Uterus (tissue), 4 donors: ENCODE data around the gene SNX3. TPM values are rescaled to one million over a fixed set of nuclear protein-coding genes. Genes with fewer than 3 reads are reported as not detected.

Source experiments
- DNase-seq, 2 donors: peaks; one replicate each; pipeline ENCODE4 v3.0.0-alpha.2; 2019 to 2020
- H3K27ac ChIP-seq, 2 donors: fragments of 200-600 bp; sonication (generic); 1 replicate in 1 of 2; 2 replicates in 1 of 2; pipeline ENCODE4 v1.5.1; 2016 to 2018
- H3K27me3 ChIP-seq, 2 donors: fragments of 200-600 bp; sonication (generic); one replicate each; pipeline ENCODE4 v1.5.1; 2018 to 2019; ENCODE audit warnings: control low read depth in 1 of 2
- H3K36me3 ChIP-seq, 2 donors: fragments of 200-600 bp; sonication (generic); one replicate each; pipeline ENCODE4 v1.5.1; 2019; ENCODE audit warnings: control low read depth in 1 of 2
- H3K4me1 ChIP-seq, 2 donors: fragments of 200-600 bp; sonication (generic); one replicate each; pipeline ENCODE4 v1.5.1; 2018 to 2019; ENCODE audit warnings: control low read depth in 1 of 2
- H3K4me3 ChIP-seq, 2 donors: fragments of 200-600 bp; sonication (generic); 1 replicate in 1 of 2; 2 replicates in 1 of 2; pipeline ENCODE4 v1.5.1; 2018 to 2019; ENCODE audit warnings: mild to moderate bottlenecking in 1 of 2
- H3K9me3 ChIP-seq, 2 donors: fragments of 200-600 bp; sonication (generic); one replicate each; pipeline ENCODE4 v1.5.1; 2019; ENCODE audit warnings: control low read depth in 1 of 2
- POLR2A ChIP-seq, 2 donors: fragments of 450-650 bp; IDR thresholded peaks; one replicate each; pipeline ENCODE4 v1.6.1; 2016; ENCODE audit warnings: antibody characterized with exemption in 2 of 2, mild to moderate bottlenecking in 1 of 2, moderate library complexity in 1 of 2
- intact Hi-C: fragments of 100-400 bp; cut with DNase I; formaldehyde crosslinking; loops from one replicate; pipeline ENCODE4 v1.15.1; 2023; ENCODE audit warnings: low total_unique reads
- total RNA-seq, 4 donors: library from RNA; depleted of rRNA in 3 of 4; stranded (reverse); fragments of >200 nt in 3 of 4; gene quantifications; one replicate each; pipeline versions ENCODE4 v1.1.0 to v1.2.4, GENCODE V29; 2014 to 2023
- TF ChIP-seq, protein P1 (sequence below), 4 experiments: fragments of 200-600 bp in 2 of 4; fragments of 450-650 bp in 2 of 4; sonication (generic) in 2 of 4; IDR thresholded peaks; one replicate each; pipeline ENCODE4 v1.5.1; 2016 to 2019; ENCODE audit warnings: antibody characterized with exemption in 4 of 4, mild to moderate bottlenecking in 2 of 4, moderate library complexity in 1 of 4
- donor health status: DM: yes; HTN: yes; CAD: no.

Gene SNX3
- total RNA-seq, 4 donors from 2014 or later = 94.3 to 215 (median 160) TPM

DNA sequence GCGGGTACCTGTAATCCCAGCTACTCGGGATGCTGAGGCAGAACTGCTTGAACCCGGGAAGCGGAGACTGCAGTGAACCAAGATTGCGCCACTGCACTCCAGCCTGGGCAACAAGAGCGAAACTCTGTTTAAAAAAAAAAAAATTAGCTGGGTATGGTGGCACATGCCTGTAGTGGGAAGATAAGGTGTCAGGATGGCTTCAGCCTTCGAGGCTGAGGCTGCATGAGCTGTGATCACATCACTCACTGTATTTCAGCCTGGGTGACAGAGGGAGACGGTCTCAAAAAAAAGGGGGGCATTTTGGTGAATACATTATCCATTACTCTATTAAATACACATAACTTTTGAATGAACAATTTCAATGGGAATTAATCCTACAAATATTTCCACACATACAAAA is 32.4 kb downstream of the SNX3 start:
- H3K36me3 ChIP-seq = no peaks in the 10 kb centered on the region
- H3K27me3 ChIP-seq = no peaks in the 10 kb centered on the region
- H3K4me3 ChIP-seq = no peak overlapping the region
- TF ChIP-seq, protein P1, sequence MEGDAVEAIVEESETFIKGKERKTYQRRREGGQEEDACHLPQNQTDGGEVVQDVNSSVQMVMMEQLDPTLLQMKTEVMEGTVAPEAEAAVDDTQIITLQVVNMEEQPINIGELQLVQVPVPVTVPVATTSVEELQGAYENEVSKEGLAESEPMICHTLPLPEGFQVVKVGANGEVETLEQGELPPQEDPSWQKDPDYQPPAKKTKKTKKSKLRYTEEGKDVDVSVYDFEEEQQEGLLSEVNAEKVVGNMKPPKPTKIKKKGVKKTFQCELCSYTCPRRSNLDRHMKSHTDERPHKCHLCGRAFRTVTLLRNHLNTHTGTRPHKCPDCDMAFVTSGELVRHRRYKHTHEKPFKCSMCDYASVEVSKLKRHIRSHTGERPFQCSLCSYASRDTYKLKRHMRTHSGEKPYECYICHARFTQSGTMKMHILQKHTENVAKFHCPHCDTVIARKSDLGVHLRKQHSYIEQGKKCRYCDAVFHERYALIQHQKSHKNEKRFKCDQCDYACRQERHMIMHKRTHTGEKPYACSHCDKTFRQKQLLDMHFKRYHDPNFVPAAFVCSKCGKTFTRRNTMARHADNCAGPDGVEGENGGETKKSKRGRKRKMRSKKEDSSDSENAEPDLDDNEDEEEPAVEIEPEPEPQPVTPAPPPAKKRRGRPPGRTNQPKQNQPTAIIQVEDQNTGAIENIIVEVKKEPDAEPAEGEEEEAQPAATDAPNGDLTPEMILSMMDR (IDR thresholded peaks at IDR 0.05) = no peak
- no peak for TF ChIP-seq POLR2A (IDR thresholded peaks at IDR 0.05)
- H3K27ac ChIP-seq = no peak overlapping the region
- no peak for DNase-seq
- H3K4me1 ChIP-seq = no peaks in the 10 kb centered on the region
- intact Hi-C loops = no loop called here
- no peaks in the 10 kb centered on the region for H3K9me3 ChIP-seq

DNA sequence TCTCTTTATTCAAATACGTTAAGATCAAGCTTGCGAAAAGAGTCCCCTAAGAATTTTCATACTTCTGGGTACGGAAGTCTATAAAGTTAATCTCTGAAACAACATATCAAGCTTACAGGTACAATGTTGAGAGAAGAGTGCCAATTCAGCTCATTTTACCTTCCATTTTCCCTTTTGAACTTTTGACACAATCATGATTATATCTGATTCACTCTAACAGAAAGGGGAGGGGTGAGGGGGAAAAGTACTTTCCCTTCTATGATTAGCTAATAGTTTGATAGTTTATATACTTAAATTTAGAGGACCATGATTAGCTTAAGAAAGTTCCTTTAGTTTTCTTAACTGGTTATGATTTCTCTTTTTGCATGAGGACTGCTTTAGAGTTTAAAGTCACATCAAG is 33.5 kb downstream of the SNX3 start:
- Histone ChIP-seq H3K4me1 (no peaks in the 10 kb centered on the region), H3K27me3 (no peaks in the 10 kb centered on the region), H3K36me3 (no peaks in the 10 kb centered on the region), H3K9me3 (no peaks in the 10 kb centered on the region), H3K4me3 (no peak overlapping the region), H3K27ac (no peak overlapping the region)
- no peak for DNase-seq
- TF ChIP-seq, protein P1 (IDR thresholded peaks at IDR 0.05) = no peak
- no peak for TF ChIP-seq POLR2A (IDR thresholded peaks at IDR 0.05)
- intact Hi-C loops = no loop called here

DNA sequence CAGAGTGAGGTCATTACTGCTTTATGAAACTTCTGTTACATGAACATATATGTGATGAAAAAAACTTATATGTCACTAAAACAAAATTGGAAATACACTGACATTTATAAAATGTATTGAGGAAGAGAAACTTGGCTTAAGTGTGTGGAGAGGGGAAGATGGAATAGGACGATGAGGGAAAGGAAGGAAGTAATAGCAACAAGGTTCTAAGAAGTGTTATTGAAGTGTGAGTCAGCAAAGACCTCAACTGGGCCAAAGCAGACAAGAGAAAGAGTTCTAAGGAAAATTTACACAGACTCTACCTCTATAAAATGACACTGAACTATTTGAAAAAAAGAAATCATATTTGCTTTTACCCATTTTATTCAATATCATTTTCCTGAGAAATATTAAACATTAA is 38.3 kb downstream of the SNX3 start:
- TF ChIP-seq, protein P1 (IDR thresholded peaks at IDR 0.05) = no peak
- TF ChIP-seq POLR2A (IDR thresholded peaks at IDR 0.05) = no peak
- Histone ChIP-seq H3K27ac (no peak overlapping the region), H3K9me3 (no peaks in the 10 kb centered on the region), H3K4me1 (no peaks in the 10 kb centered on the region), H3K36me3 (no peaks in the 10 kb centered on the region), H3K27me3 (no peaks in the 10 kb centered on the region), H3K4me3 (no peak overlapping the region)
- intact Hi-C loops = no loop called here
- DNase-seq = no peak

DNA sequence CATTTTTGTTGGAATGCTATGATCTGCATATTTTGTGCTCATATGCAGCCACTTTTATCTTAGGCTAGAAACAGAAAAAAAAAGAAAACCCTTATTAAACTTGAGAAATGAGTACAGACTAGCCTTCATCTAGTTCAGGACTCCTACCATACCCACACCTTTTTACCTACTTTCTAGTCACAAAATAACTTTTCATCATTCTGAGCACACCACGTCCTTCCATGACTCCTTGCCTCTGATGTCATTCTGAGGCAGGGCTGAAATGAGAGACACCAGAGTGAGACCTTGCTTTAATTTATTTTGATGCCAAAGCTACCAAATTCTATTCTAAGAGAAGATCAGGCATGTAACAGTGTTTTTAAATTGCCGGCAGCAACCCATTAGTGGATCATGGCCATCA is 38.8 kb downstream of the SNX3 start:
- Histone ChIP-seq H3K36me3 (no peaks in the 10 kb centered on the region), H3K9me3 (no peaks in the 10 kb centered on the region), H3K4me3 (no peak overlapping the region), H3K4me1 (no peaks in the 10 kb centered on the region), H3K27me3 (no peaks in the 10 kb centered on the region), H3K27ac (no peak overlapping the region)
- intact Hi-C loops = no loop called here
- TF ChIP-seq POLR2A (IDR thresholded peaks at IDR 0.05) = no peak
- TF ChIP-seq, protein P1 (IDR thresholded peaks at IDR 0.05) = no peak
- no peak for DNase-seq

DNA sequence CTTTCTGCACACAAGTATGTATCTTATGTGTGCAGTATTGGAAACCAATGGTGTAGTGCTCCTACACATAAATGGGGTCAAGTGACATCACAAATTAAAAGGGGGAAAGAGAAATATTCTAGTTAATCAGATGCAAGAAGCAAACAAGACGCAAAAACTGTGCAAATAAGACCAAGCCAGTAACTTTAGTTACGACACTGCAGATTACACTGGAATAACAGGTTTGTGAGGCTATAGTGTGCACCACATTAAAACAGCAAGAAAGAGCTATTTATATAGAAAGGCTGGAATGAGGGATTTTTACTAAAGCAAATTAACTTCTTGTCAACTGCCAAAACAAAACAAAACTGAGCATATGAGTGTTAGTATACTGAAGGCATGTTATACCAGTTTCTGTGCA is 49.2 kb downstream of the SNX3 start:
- no peak for DNase-seq
- Histone ChIP-seq H3K9me3 (no peaks in the 10 kb centered on the region), H3K27ac (no peak overlapping the region), H3K4me3 (no peak overlapping the region), H3K4me1 (no peaks in the 10 kb centered on the region), H3K27me3 (no peaks in the 10 kb centered on the region), H3K36me3 (no peaks in the 10 kb centered on the region)
- no peak for TF ChIP-seq POLR2A (IDR thresholded peaks at IDR 0.05)
- TF ChIP-seq, protein P1 (IDR thresholded peaks at IDR 0.05) = no peak
- intact Hi-C loops = no loop called here
